GM12872 (cell line): Measurements from ENCODE around the gene MRO.

Source experiments
- TF ChIP-seq, protein P1 (sequence below): IDR thresholded peaks from 3 replicates; pipeline ENCODE4 v1.5.1; 2011; ENCODE audit warnings: low read depth, mild to moderate bottlenecking, low read length, moderate library complexity; ENCODE audit not compliant: insufficient read depth

Gene MRO

DNA sequence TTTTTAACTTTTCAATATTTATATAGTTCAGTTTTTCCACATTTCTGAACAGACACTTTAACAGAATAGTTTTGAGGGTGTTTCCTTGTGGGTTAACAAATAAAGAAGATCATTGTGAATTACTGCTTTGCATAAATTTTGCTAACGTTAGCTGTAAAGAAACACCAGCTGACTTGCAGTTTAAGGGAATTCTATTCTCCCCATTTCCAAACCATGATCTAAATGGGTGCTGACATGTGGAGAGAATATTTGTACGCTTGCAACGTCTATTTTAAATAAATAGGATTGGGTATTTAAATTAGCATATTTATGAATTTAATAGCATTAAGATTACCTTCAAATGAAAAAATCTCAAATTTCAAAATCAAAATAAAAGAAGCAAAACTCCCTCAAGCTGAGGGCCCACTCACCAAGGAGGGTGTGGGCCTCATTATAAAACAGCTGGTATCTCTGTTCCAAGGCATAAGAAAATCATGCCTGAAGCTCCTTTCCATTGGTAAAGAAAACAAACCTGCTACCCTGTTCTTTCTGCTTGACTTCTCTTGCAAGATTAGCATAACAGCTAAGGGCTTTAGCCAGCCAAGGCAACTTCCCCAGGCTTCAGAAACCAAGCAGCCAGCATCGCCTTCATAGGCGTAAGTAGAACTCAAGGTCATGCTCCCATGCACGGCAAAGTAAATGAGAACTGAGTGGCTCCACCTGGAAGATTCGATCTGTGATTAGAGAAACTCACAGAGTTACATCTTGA lies 3.2 kb downstream of the MRO start:
- TF ChIP-seq, protein P1, sequence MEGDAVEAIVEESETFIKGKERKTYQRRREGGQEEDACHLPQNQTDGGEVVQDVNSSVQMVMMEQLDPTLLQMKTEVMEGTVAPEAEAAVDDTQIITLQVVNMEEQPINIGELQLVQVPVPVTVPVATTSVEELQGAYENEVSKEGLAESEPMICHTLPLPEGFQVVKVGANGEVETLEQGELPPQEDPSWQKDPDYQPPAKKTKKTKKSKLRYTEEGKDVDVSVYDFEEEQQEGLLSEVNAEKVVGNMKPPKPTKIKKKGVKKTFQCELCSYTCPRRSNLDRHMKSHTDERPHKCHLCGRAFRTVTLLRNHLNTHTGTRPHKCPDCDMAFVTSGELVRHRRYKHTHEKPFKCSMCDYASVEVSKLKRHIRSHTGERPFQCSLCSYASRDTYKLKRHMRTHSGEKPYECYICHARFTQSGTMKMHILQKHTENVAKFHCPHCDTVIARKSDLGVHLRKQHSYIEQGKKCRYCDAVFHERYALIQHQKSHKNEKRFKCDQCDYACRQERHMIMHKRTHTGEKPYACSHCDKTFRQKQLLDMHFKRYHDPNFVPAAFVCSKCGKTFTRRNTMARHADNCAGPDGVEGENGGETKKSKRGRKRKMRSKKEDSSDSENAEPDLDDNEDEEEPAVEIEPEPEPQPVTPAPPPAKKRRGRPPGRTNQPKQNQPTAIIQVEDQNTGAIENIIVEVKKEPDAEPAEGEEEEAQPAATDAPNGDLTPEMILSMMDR, result no peak

DNA sequence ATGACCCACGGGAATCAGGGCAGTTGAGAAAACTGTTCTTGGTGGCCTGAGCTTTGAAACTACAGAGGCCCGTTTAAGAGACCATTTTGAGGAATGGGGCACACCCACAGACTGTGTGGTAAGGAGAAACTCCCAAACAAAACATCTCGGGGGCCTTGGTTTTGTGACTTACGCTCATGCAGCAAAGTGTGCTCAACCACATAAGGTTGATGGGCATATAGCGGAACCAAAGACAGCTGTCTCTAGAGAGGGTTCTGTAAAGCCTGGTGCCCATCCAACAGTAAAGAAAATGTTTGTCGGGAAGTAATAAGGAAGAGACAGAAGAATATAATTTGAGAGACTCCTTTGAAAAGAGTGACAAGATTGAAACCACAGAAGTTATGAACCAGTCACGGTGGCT lies 5.4 kb downstream of the MRO start:
- TF ChIP-seq, protein P1, result no peak

DNA sequence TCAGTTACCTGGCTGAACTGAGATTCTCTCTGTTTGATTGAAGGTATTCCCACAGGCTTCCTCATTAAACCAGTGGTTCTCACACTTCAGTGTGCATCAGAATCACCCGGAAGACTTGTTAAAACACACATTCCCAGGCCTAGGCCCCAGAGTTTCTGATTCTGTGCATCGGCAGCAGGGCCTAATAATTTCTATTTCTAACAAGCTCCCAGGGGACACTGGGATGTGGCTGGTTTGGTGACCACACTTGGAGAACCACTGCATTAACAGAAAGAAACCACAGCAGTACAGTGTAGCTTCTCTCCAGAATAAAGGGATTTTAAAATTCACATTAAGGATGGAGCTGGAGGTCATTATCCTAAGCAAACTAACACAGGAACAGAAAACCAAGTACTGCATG lies 6.5 kb downstream of the MRO start:
- TF ChIP-seq, protein P1, result no peak

DNA sequence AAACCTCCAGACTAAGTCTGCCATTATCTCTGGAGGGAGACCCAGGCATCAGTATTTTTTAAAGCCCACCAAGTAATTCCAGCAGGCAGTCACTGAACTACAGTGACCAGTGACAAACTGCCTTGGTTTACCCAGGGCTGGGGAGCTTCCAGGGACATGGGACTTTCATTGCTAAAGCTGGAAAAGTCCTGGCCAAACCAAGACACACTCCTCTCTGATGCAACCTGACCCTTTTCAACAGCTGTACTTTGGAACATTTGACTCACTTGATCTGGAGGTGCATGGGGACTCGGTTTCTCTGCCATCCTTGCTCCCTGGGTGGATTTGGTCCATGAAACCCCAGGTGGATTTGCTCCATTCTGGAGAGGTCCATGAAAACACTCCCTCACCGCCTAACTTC lies 7.0 kb downstream of the MRO start:
- TF ChIP-seq, protein P1, result no peak

DNA sequence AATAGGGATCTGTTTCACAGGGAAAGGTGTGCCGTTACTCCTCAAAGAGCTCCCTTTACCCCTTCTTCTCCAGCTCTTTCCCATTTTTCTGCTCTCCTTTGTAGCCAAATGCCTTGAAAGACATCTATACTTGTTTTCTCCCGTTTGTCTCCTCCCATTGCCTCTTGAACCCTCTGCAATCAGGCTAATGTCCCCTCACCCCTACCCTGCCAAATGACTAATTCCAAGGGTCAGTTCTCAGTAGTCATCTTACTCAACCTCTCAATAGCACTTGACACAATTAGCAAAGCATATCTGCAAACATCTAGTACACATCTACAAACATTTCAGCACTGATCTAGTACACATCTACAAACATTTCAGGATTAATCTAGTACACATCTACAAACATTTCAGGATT lies 12.6 kb downstream of the MRO start:
- TF ChIP-seq, protein P1, result no peak

DNA sequence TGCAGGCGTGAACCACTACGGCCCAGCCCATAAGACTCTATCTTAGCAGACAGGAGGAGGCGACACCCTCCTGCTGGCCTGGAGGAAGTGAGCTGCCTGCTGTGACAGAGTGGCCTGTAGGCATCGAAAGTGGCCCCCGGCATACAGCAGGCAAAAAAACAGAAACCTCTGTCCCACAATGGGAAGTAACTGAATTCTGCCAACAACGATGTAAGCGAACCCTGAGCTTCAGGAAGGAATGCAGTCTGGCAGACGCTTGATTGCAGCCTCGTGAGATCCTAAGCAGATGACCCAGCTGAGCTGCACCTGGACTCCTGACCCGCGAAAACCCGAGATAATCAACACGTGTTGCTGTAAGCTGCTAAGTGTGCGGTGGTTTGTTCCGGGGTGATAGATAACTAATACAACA lies 13.6 kb downstream of the MRO start:
- TF ChIP-seq, protein P1, result no peak

DNA sequence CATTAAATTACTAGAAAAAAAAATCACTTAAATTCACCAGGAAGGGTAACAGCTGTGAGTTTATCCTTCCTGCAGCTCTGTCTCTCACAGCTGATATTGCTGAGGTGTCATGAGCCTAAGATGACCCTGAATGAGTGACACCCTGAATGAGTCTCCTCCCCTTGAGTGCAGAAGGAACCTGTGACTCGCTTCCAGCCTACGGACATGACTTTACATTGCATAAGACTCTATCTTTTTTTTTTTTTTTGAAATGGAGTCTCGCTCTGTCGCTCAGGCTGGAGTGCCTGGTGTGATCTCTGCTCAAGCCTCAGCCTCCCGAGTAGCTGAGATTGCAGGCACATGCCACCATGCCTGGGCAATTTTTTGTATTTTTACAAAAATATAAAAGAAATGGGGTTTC lies 14.1 kb downstream of the MRO start:
- TF ChIP-seq, protein P1, result no peak
